K562 (cell line): ENCODE data around the gene KLHL41. TPM values are rescaled to one million over a fixed set of nuclear protein-coding genes. Genes with fewer than 3 reads are reported as not detected.

ENCODE experiments used
- BDP1 ChIP-seq: IDR thresholded peaks from 3 replicates; pipeline ENCODE4 v1.6.1; 2011; ENCODE audit not compliant: insufficient read length, insufficient read depth
- CEBPG ChIP-seq, 3 experiments: fragments of 200-800 bp in 1 of 3; sonication (Bioruptor generic) in 1 of 3; sonication (generic) in 1 of 3; formaldehyde crosslinking in 1 of 3; IDR thresholded peaks in 2 of 3; conservative IDR thresholded peaks in 1 of 3; 2 replicates each; pipeline versions ENCODE4 v1.6.1 to v1.8.0; 2016 to 2022; ENCODE audit warnings: missing compliant biosample characterization in 2 of 3, missing genetic modification characterization in 2 of 3, mild to moderate bottlenecking in 1 of 3, missing genetic modification reagents in 1 of 3
- CREM ChIP-seq: IDR thresholded peaks from 2 replicates; pipeline ENCODE4 v1.6.1; 2014; ENCODE audit warnings: antibody characterized with exemption, low read depth
- HEY1 ChIP-seq: fragments of 250-450 bp; sonication (Bioruptor Pico); IDR thresholded peaks from 2 replicates; pipeline ENCODE4 v1.5.0; 2020; ENCODE audit warnings: mild to moderate bottlenecking, moderate library complexity, borderline replicate concordance
- RBM17 ChIP-seq: fragments of 200-400 bp; formaldehyde crosslinking; IDR thresholded peaks from 2 replicates; pipeline ENCODE4 v1.6.1; 2017; ENCODE audit warnings: low read depth, mild to moderate bottlenecking, low read length, borderline replicate concordance
- SRF ChIP-seq, 2 experiments: fragments of 250-450, 450-650 bp in 1 of 2; sonication (Bioruptor Pico) in 1 of 2; sonication (generic) in 1 of 2; formaldehyde crosslinking; IDR thresholded peaks; 2 replicates each; pipeline versions ENCODE4 v1.5.0 to v1.5.1; 2020 to 2022; ENCODE audit warnings: mild to moderate bottlenecking in 1 of 2, missing genetic modification reagents in 1 of 2
- TRIM25 ChIP-seq: fragments of 450-650 bp; IDR thresholded peaks from 2 replicates; pipeline ENCODE4 v1.7.0; 2016; ENCODE audit warnings: borderline replicate concordance
- ZBTB34 ChIP-seq: fragments of 250-450 bp; sonication (Bioruptor Pico); IDR thresholded peaks from 2 replicates; pipeline ENCODE4 v1.8.0; 2021; ENCODE audit warnings: mild to moderate bottlenecking, moderate library complexity
- ZNF445 ChIP-seq: fragments of 250-450 bp; sonication (Bioruptor Pico); IDR thresholded peaks from 2 replicates; pipeline ENCODE4 v1.4.0; 2020; ENCODE audit warnings: low read depth, mild to moderate bottlenecking, moderate library complexity
- ZNF511 ChIP-seq: sonication (generic); formaldehyde crosslinking; IDR thresholded peaks from 2 replicates; pipeline ENCODE4 v1.8.0; 2022; ENCODE audit warnings: mild to moderate bottlenecking, missing genetic modification reagents
- ZNF76 ChIP-seq: fragments of 250-450 bp; sonication (Bioruptor Pico); IDR thresholded peaks from 2 replicates; pipeline ENCODE4 v1.4.0; 2020; ENCODE audit warnings: mild to moderate bottlenecking, moderate library complexity, borderline replicate concordance
- polyA plus RNA-seq, 8 experiments: library from polyadenylated mRNA; depleted of rRNA in 4 of 8; stranded (reverse) in 5 of 8; unstranded in 3 of 8; fragments of >200 nt; fragmentation: Nextera tagmentation in 2 of 8; fragmentation: Illumina TruSeq in 1 of 8; extraction: Ambion mirVana in 2 of 8; extraction: Trizol in 1 of 8; gene quantifications; 2 replicates each; pipeline versions ENCODE4 v1.2.1 to v1.2.3, GENCODE V29; 2011 to 2014; ENCODE audit warnings: inconsistent platforms in 1 of 8, missing spikeins in 1 of 8
- total RNA-seq, 7 experiments: library from RNA; depleted of rRNA in 6 of 7; stranded (reverse); fragments of >200 nt in 6 of 7; fragmentation: Illumina TruSeq in 2 of 7; extraction: Trizol in 2 of 7; gene quantifications; 2 replicates each; pipeline versions ENCODE4 v1.2.1 to v1.2.3, GENCODE V29; 2011 to 2021; ENCODE audit warnings: low replicate concordance in 1 of 7

The KLHL41 gene
- total and polyA plus RNA-seq, 9 of the 15 experiments (the other 6 are each of a cell fraction or from before 2014, with no cell fraction given): 0.05 to 1.5 (median 0.09) TPM

GRCh38 chr2:169479257-169480078, 30.0 kb upstream of the KLHL41 start, which contains the start of gene BBS5 (continued):
- peak; percentile 98 for TF ChIP-seq ZNF511 (CRISPR knock-in tag)
- no peak for TF ChIP-seq ZNF445 (CRISPR knock-in tag)
- TF ChIP-seq ZBTB34 (CRISPR knock-in tag): no peak
- no peak for TF ChIP-seq RBM17
- 0 out of 2 replicates have a peak, but pooled peaks have one; percentile 23 for TF ChIP-seq CEBPG (CRISPR knock-in tag; IDR thresholded peaks at IDR 0.05)
- no peak for TF ChIP-seq CEBPG (tag; conservative IDR thresholded peaks at IDR 0.05 in 1 of 2, IDR thresholded peaks at IDR 0.05 in 1 of 2)
- TF ChIP-seq HEY1: no peak
- no peak for TF ChIP-seq BDP1
- no peak for TF ChIP-seq TRIM25
- TF ChIP-seq ZNF76 (CRISPR knock-in tag): no peak
- TF ChIP-seq SRF (CRISPR knock-in tag; IDR thresholded peaks at IDR 0.05): no peak
- TF ChIP-seq CREM: peak; percentile 98
